SK-N-SH (cell line): ENCODE data around the gene HHAT. TPM values are rescaled to one million over a fixed set of nuclear protein-coding genes. Genes with fewer than 3 reads are reported as not detected.

ENCODE experiments used
- CTCF ChIA-PET: fragments of 300-600, 350-600 bp; formaldehyde crosslinking; extraction: SDS; loops from one replicate; lab custom pipeline; 2021; lab: Yijun Ruan, JAX
- POLR2A ChIA-PET: fragments of 350-600 bp; sonication (Branson Sonifier 250); formaldehyde crosslinking; extraction: SDS; loops from one replicate; lab custom pipeline; 2020; ENCODE audit warnings: antibody characterized with exemption, inconsistent platforms; lab: Yijun Ruan, JAX
- DNase-seq: peaks from one replicate; pipeline ENCODE4 v3.0.0; 2012
- H2AFZ ChIP-seq: fragments of 200-600 bp; sonication (generic); 2 replicates; pipeline ENCODE4 v1.8.1; 2016; ENCODE audit warnings: antibody characterized with exemption, mild to moderate bottlenecking, low read depth
- H3F3A ChIP-seq: fragments of 200-600 bp; sonication (generic); replicated peaks from 2 replicates; pipeline ENCODE3; 2016; ENCODE audit warnings: antibody characterized with exemption, mild to moderate bottlenecking; ENCODE audit not compliant: insufficient read depth
- H3K27ac ChIP-seq, 2 experiments: fragments of 200-500 bp in 1 of 2; fragments of 200-600 bp in 1 of 2; sonication (Bioruptor generic) in 1 of 2; sonication (generic), shearing (Covaris generic) in 1 of 2; 2 replicates each; pipeline versions ENCODE4 v1.5.1 to v1.6.1; 2014 to 2016; ENCODE audit warnings: low read depth in 2 of 2, inconsistent platforms in 1 of 2, low read length in 1 of 2, mild to moderate bottlenecking in 1 of 2, mixed read lengths in 1 of 2
- H3K27me3 ChIP-seq: fragments of 200-600 bp; sonication (generic), shearing (Covaris generic); 2 replicates; pipeline ENCODE4 v1.6.1; 2016; ENCODE audit warnings: mixed run types; ENCODE audit not compliant: insufficient read depth
- H3K36me3 ChIP-seq, 2 experiments: fragments of 200-500 bp in 1 of 2; fragments of 200-600 bp in 1 of 2; sonication (Bioruptor generic) in 1 of 2; sonication (generic) in 1 of 2; replicated peaks in 1 of 2; 2 replicates each; pipeline versions ENCODE3 to v1.5.1; 2014 to 2016; ENCODE audit warnings: low read length in 1 of 2, mild to moderate bottlenecking in 1 of 2; ENCODE audit not compliant: insufficient read depth in 2 of 2, control insufficient read depth in 1 of 2
- H3K4me1 ChIP-seq, 2 experiments: fragments of 200-500 bp in 1 of 2; fragments of 200-600 bp in 1 of 2; sonication (Bioruptor generic) in 1 of 2; sonication (generic), shearing (Covaris generic) in 1 of 2; 2 replicates each; pipeline versions ENCODE4 v1.5.1 to v1.6.1; 2014 to 2016; ENCODE audit warnings: low read depth in 1 of 2, low read length in 1 of 2, mixed run types in 1 of 2; ENCODE audit not compliant: insufficient read depth in 2 of 2, control insufficient read depth in 1 of 2
- H3K4me2 ChIP-seq: fragments of 200-600 bp; sonication (generic), shearing (Covaris generic); 2 replicates; pipeline ENCODE4 v1.6.1; 2017; ENCODE audit warnings: mixed run types
- H3K4me3 ChIP-seq, 2 experiments: fragments of 200-500 bp in 1 of 2; fragments of 200-600 bp in 1 of 2; sonication (Bioruptor generic) in 1 of 2; sonication (generic), shearing (Covaris generic) in 1 of 2; 2 replicates each; pipeline versions ENCODE4 v1.5.1 to v1.8.1; 2014 to 2016; ENCODE audit warnings: low read depth in 2 of 2, inconsistent platforms in 1 of 2, low read length in 1 of 2, mild to moderate bottlenecking in 1 of 2, mixed read lengths in 1 of 2, moderate library complexity in 1 of 2
- H3K79me2 ChIP-seq: fragments of 200-600 bp; sonication (generic); 2 replicates; pipeline ENCODE4 v1.8.1; 2017; ENCODE audit warnings: mild to moderate bottlenecking; ENCODE audit not compliant: insufficient read depth
- H3K9ac ChIP-seq: fragments of 200-600 bp; sonication (generic); 2 replicates; pipeline ENCODE4 v1.6.1; 2017; ENCODE audit warnings: mixed run types
- H3K9me2 ChIP-seq: fragments of 200-600 bp; sonication (generic); 2 replicates; pipeline ENCODE4 v1.6.1; 2017; ENCODE audit warnings: mixed run types
- H3K9me3 ChIP-seq: fragments of 200-600 bp; sonication (generic); 2 replicates; pipeline ENCODE4 v1.6.1; 2017; ENCODE audit warnings: mixed run types, mild to moderate bottlenecking, moderate library complexity
- H4K20me1 ChIP-seq: fragments of 200-600 bp; sonication (generic); 2 replicates; pipeline ENCODE4 v1.6.1; 2017; ENCODE audit warnings: mild to moderate bottlenecking, mixed run types; ENCODE audit not compliant: insufficient read depth
- CHD2 ChIP-seq: fragments of 150-350 bp; IDR thresholded peaks from 2 replicates; pipeline ENCODE4 v1.6.1; 2018; ENCODE audit warnings: low read length; ENCODE audit not compliant: partially characterized antibody
- ELF1 ChIP-seq: IDR thresholded peaks from 2 replicates; pipeline ENCODE4 v1.4.0; 2012
- EP300 ChIP-seq, 2 experiments: IDR thresholded peaks; 2 replicates each; pipeline versions ENCODE4 v1.4.0 to v1.6.1; 2012; ENCODE audit warnings: borderline replicate concordance in 1 of 2, low read depth in 1 of 2, low read length in 1 of 2
- FOSL2 ChIP-seq: IDR thresholded peaks from 2 replicates; pipeline ENCODE4 v1.4.0; 2012; ENCODE audit warnings: low read depth, mild to moderate bottlenecking, moderate library complexity, borderline replicate concordance
- FOXM1 ChIP-seq: IDR thresholded peaks from 2 replicates; pipeline ENCODE4 v1.4.0; 2012; ENCODE audit warnings: low read depth, mild to moderate bottlenecking
- GABPA ChIP-seq: IDR thresholded peaks from 2 replicates; pipeline ENCODE4 v1.4.0; 2012; ENCODE audit warnings: low read depth, mild to moderate bottlenecking
- GATA2 ChIP-seq: sonication (generic); formaldehyde crosslinking; IDR thresholded peaks from 2 replicates; pipeline ENCODE4 v1.5.0; 2020; ENCODE audit warnings: mild to moderate bottlenecking, missing genetic modification reagents
- NFIC ChIP-seq: IDR thresholded peaks from 2 replicates; pipeline ENCODE4 v1.4.0; 2012; ENCODE audit warnings: borderline replicate concordance
- RFX5 ChIP-seq: IDR thresholded peaks from 2 replicates; pipeline ENCODE4 v1.6.1; 2012; ENCODE audit warnings: mild to moderate bottlenecking, improper control_type of control experiment, low read length
- RXRA ChIP-seq: IDR thresholded peaks from 2 replicates; pipeline ENCODE4 v1.4.0; 2012; ENCODE audit warnings: low read depth, mild to moderate bottlenecking, borderline replicate concordance
- TCF12 ChIP-seq: IDR thresholded peaks from 2 replicates; pipeline ENCODE4 v1.4.0; 2012
- YY1 ChIP-seq: IDR thresholded peaks from 2 replicates; pipeline ENCODE4 v1.4.0; 2012; ENCODE audit warnings: low read depth, mild to moderate bottlenecking
- WGBS: methylation state at CpG from one replicate; pipeline ENCODE4 v1.1.6; 2017; ENCODE audit warnings: low lambda C conversion rate; 5-methylcytosine and 5-hydroxymethylcytosine counted together
- polyA plus RNA-seq, 3 experiments: library from polyadenylated mRNA; depleted of rRNA; stranded (reverse); fragments of >200 nt; gene quantifications; 2 replicates each; pipeline ENCODE4 v1.2.3, GENCODE V29; 2012
- TF ChIP-seq, protein P1 (sequence below): IDR thresholded peaks from 2 replicates; pipeline ENCODE4; 2012
- TF ChIP-seq, protein P2 (sequence below): IDR thresholded peaks from 2 replicates; pipeline ENCODE4 v1.4.0; 2012; ENCODE audit warnings: low read depth, borderline replicate concordance
- TF ChIP-seq, protein P3 (sequence below): IDR thresholded peaks from 2 replicates; pipeline ENCODE4 v1.4.0; 2012; ENCODE audit warnings: low read depth

Gene HHAT
- polyA plus RNA-seq, 1 of the 3 experiments (the other 2 are of a cell fraction) = 8.1 TPM

GRCh38 chr1:210496063-210496462 is 167.4 kb downstream of the HHAT start:
- peak overlapping the region in 1 of 2 experiments; percentile 16; a peak in 2 of 4 replicates for H3K27ac ChIP-seq
- H3K9me2 ChIP-seq = no peaks in the 10 kb centered on the region
- no peaks in the 10 kb centered on the region for H3K36me3 ChIP-seq
- no peaks in the 10 kb centered on the region for H3K79me2 ChIP-seq
- H4K20me1 ChIP-seq = no peaks in the 10 kb centered on the region
- no peak for DNase-seq
- TF ChIP-seq, protein P1, sequence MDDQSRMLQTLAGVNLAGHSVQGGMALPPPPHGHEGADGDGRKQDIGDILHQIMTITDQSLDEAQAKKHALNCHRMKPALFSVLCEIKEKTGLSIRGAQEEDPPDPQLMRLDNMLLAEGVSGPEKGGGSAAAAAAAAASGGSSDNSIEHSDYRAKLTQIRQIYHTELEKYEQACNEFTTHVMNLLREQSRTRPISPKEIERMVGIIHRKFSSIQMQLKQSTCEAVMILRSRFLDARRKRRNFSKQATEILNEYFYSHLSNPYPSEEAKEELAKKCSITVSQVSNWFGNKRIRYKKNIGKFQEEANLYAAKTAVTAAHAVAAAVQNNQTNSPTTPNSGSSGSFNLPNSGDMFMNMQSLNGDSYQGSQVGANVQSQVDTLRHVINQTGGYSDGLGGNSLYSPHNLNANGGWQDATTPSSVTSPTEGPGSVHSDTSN = peak; percentile 30; the same call in 1 of the 2 replicates
- TF ChIP-seq TCF12 (peak; percentile 48), FOSL2 (no peak), FOXM1 (no peak), RFX5 (no peak), NFIC (peak; percentile 50), GATA2 (no peak)
- CTCF ChIA-PET = interaction anchor here (0.9 kb wide), 1 partner anchor 638 kb away, joined by 4 read pairs; the partner anchor contains the start of gene KCNH1
- POLR2A ChIA-PET = no interaction called here
- no peaks in the 10 kb centered on the region for H3F3A ChIP-seq
- H3K4me2 ChIP-seq = no peak overlapping the region
- H3K4me3 ChIP-seq = no peak overlapping the region
- H3K4me1 ChIP-seq = no peaks in the 10 kb centered on the region; a peak in 1 of 4 replicates
- H3K27me3 ChIP-seq = no peaks in the 10 kb centered on the region
- H2AFZ ChIP-seq = no peak overlapping the region
- H3K9me3 ChIP-seq = no peaks in the 10 kb centered on the region
- H3K9ac ChIP-seq = no peak overlapping the region
- WGBS = 65% methylated on average over 3 of the region's 3 CpGs

- Histone ChIP-seq H3K27ac (no peak overlapping the region), H3K9me2 (no peaks in the 10 kb centered on the region), H3K4me3 (no peak overlapping the region), H4K20me1 (no peaks in the 10 kb centered on the region), H3K9ac (no peak overlapping the region), H3F3A (no peaks in the 10 kb centered on the region), H3K4me1 (no peaks in the 10 kb centered on the region; a peak in 1 of 4 replicates), H2AFZ (no peak overlapping the region)
- CTCF ChIA-PET = interaction anchor here (0.6 to 1.3 kb wide), 3 partner anchors 11 to 634 kb away, joined by 3 read pairs; partner anchors contain the start of gene KCNH1
- WGBS = 60% methylated on average over 2 of the region's 2 CpGs
- TF ChIP-seq GABPA (no peak), RXRA (no peak), YY1 (no peak), GATA2 (no peak), CHD2 (no peak), ELF1 (no peak), FOXM1 (no peak), EP300 (IDR thresholded peaks at IDR 0.05; ENCODE audit: borderline replicate concordance in 1 of 2, low read depth in 1 of 2, low read length in 1 of 2) (no peak)
- TF ChIP-seq, protein P2, sequence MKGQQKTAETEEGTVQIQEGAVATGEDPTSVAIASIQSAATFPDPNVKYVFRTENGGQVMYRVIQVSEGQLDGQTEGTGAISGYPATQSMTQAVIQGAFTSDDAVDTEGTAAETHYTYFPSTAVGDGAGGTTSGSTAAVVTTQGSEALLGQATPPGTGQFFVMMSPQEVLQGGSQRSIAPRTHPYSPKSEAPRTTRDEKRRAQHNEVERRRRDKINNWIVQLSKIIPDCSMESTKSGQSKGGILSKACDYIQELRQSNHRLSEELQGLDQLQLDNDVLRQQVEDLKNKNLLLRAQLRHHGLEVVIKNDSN = no peak
- TF ChIP-seq, protein P3, sequence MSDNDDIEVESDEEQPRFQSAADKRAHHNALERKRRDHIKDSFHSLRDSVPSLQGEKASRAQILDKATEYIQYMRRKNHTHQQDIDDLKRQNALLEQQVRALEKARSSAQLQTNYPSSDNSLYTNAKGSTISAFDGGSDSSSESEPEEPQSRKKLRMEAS = no peak
- TF ChIP-seq, all 33 proteins: peak for 0
- no peak for DNase-seq
- POLR2A ChIA-PET = no interaction called here
- Histone ChIP-seq H3K4me2 (no peak overlapping the region), H3K36me3 (no peaks in the 10 kb centered on the region), H3K27me3 (no peaks in the 10 kb centered on the region), H3K79me2 (no peaks in the 10 kb centered on the region), H3K9me3 (no peaks in the 10 kb centered on the region)
Measured at GRCh38 chr1:210499956-210500355, 171.3 kb downstream of the HHAT start.
